ENCODE measurements around the gene GPR176. TPM values are rescaled to one million over a fixed set of nuclear protein-coding genes. Genes with fewer than 3 reads are reported as not detected.
"Not testable (repeated sequence)": the region's sequence is repeated elsewhere in the genome, so short reads cannot be mapped to it uniquely, and the experiment has no call there.

The GPR176 gene
- polyA plus RNA-seq, 3 donors = 0.08 to 0.18 TPM; not detected in 1

DNA sequence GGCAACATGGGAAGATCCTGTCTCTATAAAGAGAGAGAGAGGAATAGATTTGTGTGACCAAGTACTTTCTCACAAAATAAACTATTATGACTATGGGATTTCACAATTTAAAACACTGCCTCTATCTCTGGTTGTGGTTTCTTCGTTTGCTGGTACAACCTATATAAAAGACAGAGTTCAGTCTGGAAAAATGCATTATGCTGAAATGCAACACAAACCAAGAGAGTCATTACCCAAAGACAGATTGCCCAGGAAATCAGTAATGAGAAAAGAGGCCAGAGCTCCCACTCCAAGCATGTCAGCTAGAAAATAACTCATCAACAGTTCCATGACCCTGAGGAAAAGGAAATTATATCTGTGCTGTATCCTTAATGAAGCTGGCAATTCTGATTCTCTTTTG lies 23.2 kb downstream of the GPR176 start:
- TF ChIP-seq, protein P1, sequence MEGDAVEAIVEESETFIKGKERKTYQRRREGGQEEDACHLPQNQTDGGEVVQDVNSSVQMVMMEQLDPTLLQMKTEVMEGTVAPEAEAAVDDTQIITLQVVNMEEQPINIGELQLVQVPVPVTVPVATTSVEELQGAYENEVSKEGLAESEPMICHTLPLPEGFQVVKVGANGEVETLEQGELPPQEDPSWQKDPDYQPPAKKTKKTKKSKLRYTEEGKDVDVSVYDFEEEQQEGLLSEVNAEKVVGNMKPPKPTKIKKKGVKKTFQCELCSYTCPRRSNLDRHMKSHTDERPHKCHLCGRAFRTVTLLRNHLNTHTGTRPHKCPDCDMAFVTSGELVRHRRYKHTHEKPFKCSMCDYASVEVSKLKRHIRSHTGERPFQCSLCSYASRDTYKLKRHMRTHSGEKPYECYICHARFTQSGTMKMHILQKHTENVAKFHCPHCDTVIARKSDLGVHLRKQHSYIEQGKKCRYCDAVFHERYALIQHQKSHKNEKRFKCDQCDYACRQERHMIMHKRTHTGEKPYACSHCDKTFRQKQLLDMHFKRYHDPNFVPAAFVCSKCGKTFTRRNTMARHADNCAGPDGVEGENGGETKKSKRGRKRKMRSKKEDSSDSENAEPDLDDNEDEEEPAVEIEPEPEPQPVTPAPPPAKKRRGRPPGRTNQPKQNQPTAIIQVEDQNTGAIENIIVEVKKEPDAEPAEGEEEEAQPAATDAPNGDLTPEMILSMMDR (IDR thresholded peaks at IDR 0.05) = no peak
- H3K9me3 Mint-ChIP-seq = peaks cover 0 to 7% (median 0%) of the 10 kb centered on the region in 7 donors
- Histone ChIP-seq H3K27ac (ENCODE audit: low read depth in 1 of 2, low read length in 2 of 2) (no peak overlapping the region), H4K20me1 (ENCODE audit: insufficient read depth, low read length) (no peaks in the 10 kb centered on the region), H3K36me3 (replicated peaks in 1 of 2; ENCODE audit: control insufficient read depth in 1 of 2, insufficient read depth in 2 of 2, low read length in 2 of 2) (no peaks in the 10 kb centered on the region), H3K27me3 (ENCODE audit: control insufficient read depth in 2 of 2, insufficient read depth in 2 of 2, low read length in 2 of 2) (peaks cover 0 to 2% of the 10 kb centered on the region in 2 donors), H3K4me2 (replicated peaks; ENCODE audit: extremely low read depth, low read length, poor library complexity, severe bottlenecking) (no peak overlapping the region), H3K4me1 (ENCODE audit: control insufficient read depth in 1 of 2, insufficient read depth in 2 of 2, low read length in 2 of 2) (no peaks in the 10 kb centered on the region), H3K79me2 (ENCODE audit: insufficient read depth, low read length) (no peaks in the 10 kb centered on the region), H3K9ac (ENCODE audit: insufficient read depth, low read length, poor library complexity, severe bottlenecking) (no peak overlapping the region), H2AFZ (ENCODE audit: insufficient read depth, low read depth, low read length, poor library complexity, severe bottlenecking) (no peak overlapping the region), H3K9me3 (replicated peaks in 1 of 2; ENCODE audit: control insufficient read depth in 1 of 2, insufficient read depth in 1 of 2, low read length in 2 of 2) (no peaks in the 10 kb centered on the region), H3K4me3 (replicated peaks in 1 of 3; ENCODE audit: low read depth in 2 of 3, low read length in 3 of 3) (no peak overlapping the region)
- no peak overlapping the region for H3K27ac Mint-ChIP-seq
- no CpG with 5 or more reads among the region's 1 CpG for WGBS (ENCODE audit: insufficient coverage)
- no peaks in the 10 kb centered on the region for H3K4me1 Mint-ChIP-seq
- no peak overlapping the region for H3K4me3 Mint-ChIP-seq
- H3K27me3 Mint-ChIP-seq (ENCODE audit: low read depth in 3 of 3) = peaks cover 2 to 5% (median 5%) of the 10 kb centered on the region in 3 donors
- no peak for DNase-seq
- intact Hi-C loops (cut with micrococcal nuclease) = no loop called here
- H3K36me3 Mint-ChIP-seq = no peaks in the 10 kb centered on the region

DNA sequence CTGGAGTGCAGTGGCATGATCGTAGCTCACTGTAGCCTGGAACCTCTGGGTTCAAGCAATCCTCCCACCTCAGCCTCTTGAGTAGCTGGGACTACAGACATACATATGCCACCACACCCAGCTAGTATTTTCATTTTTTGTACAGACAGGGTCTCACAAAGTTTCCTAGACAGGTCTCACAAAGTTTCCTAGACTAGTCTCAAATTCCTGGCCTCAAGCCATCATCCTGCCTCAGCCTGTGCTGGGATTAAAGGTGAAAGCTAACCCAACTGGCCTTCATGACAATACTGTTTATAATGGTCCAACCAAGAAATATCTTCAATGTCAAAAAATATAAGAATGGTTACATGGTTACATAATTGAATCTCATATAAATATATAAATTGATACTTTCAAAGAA lies 24.0 kb downstream of the GPR176 start:
- WGBS (ENCODE audit: insufficient coverage) = 100% methylated on average over 1 of the region's 1 CpG
- intact Hi-C loops (cut with micrococcal nuclease) = no loop called here
- no peaks in the 10 kb centered on the region for H3K4me1 ChIP-seq (ENCODE audit: control insufficient read depth in 1 of 2, insufficient read depth in 2 of 2, low read length in 2 of 2)
- no peaks in the 10 kb centered on the region for H3K36me3 Mint-ChIP-seq
- H3K36me3 ChIP-seq (replicated peaks in 1 of 2; ENCODE audit: control insufficient read depth in 1 of 2, insufficient read depth in 2 of 2, low read length in 2 of 2) = no peaks in the 10 kb centered on the region
- no peak overlapping the region for H3K4me3 Mint-ChIP-seq
- no peak overlapping the region for H2AFZ ChIP-seq (ENCODE audit: insufficient read depth, low read depth, low read length, poor library complexity, severe bottlenecking)
- H3K4me2 ChIP-seq (replicated peaks; ENCODE audit: extremely low read depth, low read length, poor library complexity, severe bottlenecking) = no peak overlapping the region
- no peaks in the 10 kb centered on the region for H3K79me2 ChIP-seq (ENCODE audit: insufficient read depth, low read length)
- no peaks in the 10 kb centered on the region for H4K20me1 ChIP-seq (ENCODE audit: insufficient read depth, low read length)
- H3K27ac Mint-ChIP-seq = no peak overlapping the region
- no peak for DNase-seq
- no peaks in the 10 kb centered on the region for H3K9me3 ChIP-seq (replicated peaks in 1 of 2; ENCODE audit: control insufficient read depth in 1 of 2, insufficient read depth in 1 of 2, low read length in 2 of 2)
- H3K27ac ChIP-seq (ENCODE audit: low read depth in 1 of 2, low read length in 2 of 2) = no peak overlapping the region
- H3K27me3 Mint-ChIP-seq (ENCODE audit: low read depth in 3 of 3) = peaks cover 2 to 5% (median 5%) of the 10 kb centered on the region in 3 donors
- H3K9ac ChIP-seq (ENCODE audit: insufficient read depth, low read length, poor library complexity, severe bottlenecking) = no peak overlapping the region
- no peak overlapping the region for H3K4me3 ChIP-seq (replicated peaks in 1 of 3; ENCODE audit: low read depth in 2 of 3, low read length in 3 of 3)
- no peaks in the 10 kb centered on the region for H3K4me1 Mint-ChIP-seq
- TF ChIP-seq, protein P1 (IDR thresholded peaks at IDR 0.05) = no peak
- H3K27me3 ChIP-seq (ENCODE audit: control insufficient read depth in 2 of 2, insufficient read depth in 2 of 2, low read length in 2 of 2) = peaks cover 0 to 2% of the 10 kb centered on the region in 2 donors
- H3K9me3 Mint-ChIP-seq = peaks cover 0 to 7% (median 0%) of the 10 kb centered on the region in 7 donors

DNA sequence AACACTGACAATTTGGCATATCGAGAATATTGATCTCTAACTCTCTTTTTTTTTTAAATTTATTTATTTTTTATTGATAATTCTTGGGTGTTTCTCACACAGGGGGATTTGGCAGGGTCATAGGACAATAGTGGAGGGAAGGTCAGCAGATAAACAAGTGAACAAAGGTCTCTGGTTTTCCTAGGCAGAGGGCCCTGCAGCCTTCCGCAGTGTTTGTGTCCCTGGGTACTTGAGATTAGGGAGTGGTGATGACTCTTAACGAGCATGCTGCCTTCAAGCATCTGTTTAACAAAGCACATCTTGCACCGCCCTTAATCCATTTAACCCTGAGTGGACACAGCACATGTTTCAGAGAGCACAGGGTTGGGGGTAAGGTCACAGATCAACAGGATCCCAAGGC lies 27.0 kb downstream of the GPR176 start:
- no CpG with 5 or more reads among the region's 4 CpGs for WGBS (ENCODE audit: insufficient coverage)
- not testable (repeated sequence) for H4K20me1 ChIP-seq (ENCODE audit: insufficient read depth, low read length); H3K36me3 Mint-ChIP-seq

More for the DNA sequence above, 27.0 kb downstream of the GPR176 start:
- intact Hi-C loops (cut with micrococcal nuclease); H3K9ac ChIP-seq (ENCODE audit: insufficient read depth, low read length, poor library complexity, severe bottlenecking); H3K9me3 Mint-ChIP-seq; H3K9me3 ChIP-seq (replicated peaks in 1 of 2; ENCODE audit: control insufficient read depth in 1 of 2, insufficient read depth in 1 of 2, low read length in 2 of 2); H3K27me3 ChIP-seq (ENCODE audit: control insufficient read depth in 2 of 2, insufficient read depth in 2 of 2, low read length in 2 of 2); DNase-seq; H2AFZ ChIP-seq (ENCODE audit: insufficient read depth, low read depth, low read length, poor library complexity, severe bottlenecking); H3K27me3 Mint-ChIP-seq (ENCODE audit: low read depth in 3 of 3); H3K36me3 ChIP-seq (replicated peaks in 1 of 2; ENCODE audit: control insufficient read depth in 1 of 2, insufficient read depth in 2 of 2, low read length in 2 of 2); H3K4me3 ChIP-seq (replicated peaks in 1 of 3; ENCODE audit: low read depth in 2 of 3, low read length in 3 of 3); H3K4me3 Mint-ChIP-seq; H3K27ac Mint-ChIP-seq; H3K4me1 Mint-ChIP-seq; H3K79me2 ChIP-seq (ENCODE audit: insufficient read depth, low read length); H3K27ac ChIP-seq (ENCODE audit: low read depth in 1 of 2, low read length in 2 of 2); H3K4me2 ChIP-seq (replicated peaks; ENCODE audit: extremely low read depth, low read length, poor library complexity, severe bottlenecking); H3K4me1 ChIP-seq (ENCODE audit: control insufficient read depth in 1 of 2, insufficient read depth in 2 of 2, low read length in 2 of 2): not testable (repeated sequence)
